ENCODE measurements around the gene CCDC88B. TPM values are rescaled to one million over a fixed set of nuclear protein-coding genes. Genes with fewer than 3 reads are reported as not detected.
A peak's percentile ranks its signal among the peaks of the same experiment; 100 is the strongest.

CCDC88B gene
- polyA plus RNA-seq, 1 donor, result 13.5 TPM

- no peak for DNase-seq
- Histone ChIP-seq H3K27ac (ENCODE audit: low read length) (no peak overlapping the region), H3K4me3 (ENCODE audit: low read length) (no peak overlapping the region), H3K9me3 (ENCODE audit: control insufficient read depth, low read depth, low read length) (no peaks in the 10 kb centered on the region), H3K4me1 (ENCODE audit: control insufficient read depth, insufficient read depth, low read length) (peaks cover 10% of the 10 kb centered on the region), H3K36me3 (ENCODE audit: control insufficient read depth, insufficient read depth, low read length) (no peaks in the 10 kb centered on the region), H3K27me3 (ENCODE audit: control insufficient read depth, insufficient read depth, low read length) (no peaks in the 10 kb centered on the region)
- no CpG with 5 or more reads among the region's 14 CpGs for WGBS (ENCODE audit: insufficient coverage, low lambda C conversion rate)
Measured at GRCh38 chr11:64348383-64349024, 8.5 kb downstream of the CCDC88B start.

- no peaks in the 10 kb centered on the region for H3K9me3 ChIP-seq (ENCODE audit: control insufficient read depth, low read depth, low read length)
- no peak for DNase-seq
- H3K27ac ChIP-seq (ENCODE audit: low read length), result no peak overlapping the region
- no peaks in the 10 kb centered on the region for H3K36me3 ChIP-seq (ENCODE audit: control insufficient read depth, insufficient read depth, low read length)
- H3K4me1 ChIP-seq (ENCODE audit: control insufficient read depth, insufficient read depth, low read length), result peaks cover 4% of the 10 kb centered on the region
- WGBS (ENCODE audit: insufficient coverage, low lambda C conversion rate), result no CpG with 5 or more reads among the region's 7 CpGs
- no peak overlapping the region for H3K4me3 ChIP-seq (ENCODE audit: low read length)
- H3K27me3 ChIP-seq (ENCODE audit: control insufficient read depth, insufficient read depth, low read length), result no peaks in the 10 kb centered on the region
Measured at GRCh38 chr11:64349025-64349387, 9.0 kb downstream of the CCDC88B start.

GRCh38 chr11:64349404-64349803 is 9.4 kb downstream of the CCDC88B start:
- Histone ChIP-seq H3K27me3 (ENCODE audit: control insufficient read depth, insufficient read depth, low read length) (no peaks in the 10 kb centered on the region), H3K4me1 (ENCODE audit: control insufficient read depth, insufficient read depth, low read length) (peaks cover under 1% of the 10 kb centered on the region), H3K4me3 (ENCODE audit: low read length) (no peak overlapping the region), H3K27ac (ENCODE audit: low read length) (no peak overlapping the region), H3K36me3 (ENCODE audit: control insufficient read depth, insufficient read depth, low read length) (no peaks in the 10 kb centered on the region), H3K9me3 (ENCODE audit: control insufficient read depth, low read depth, low read length) (no peaks in the 10 kb centered on the region)
- no CpG with 5 or more reads among the region's 11 CpGs for WGBS (ENCODE audit: insufficient coverage, low lambda C conversion rate)
- DNase-seq, result no peak

- WGBS (ENCODE audit: insufficient coverage, low lambda C conversion rate), result no CpG with 5 or more reads among the region's 18 CpGs
- H3K4me1 ChIP-seq (ENCODE audit: control insufficient read depth, insufficient read depth, low read length), result peaks cover 11% of the 10 kb centered on the region
- H3K27ac ChIP-seq (ENCODE audit: low read length), result no peak overlapping the region
- H3K9me3 ChIP-seq (ENCODE audit: control insufficient read depth, low read depth, low read length), result no peaks in the 10 kb centered on the region
- H3K27me3 ChIP-seq (ENCODE audit: control insufficient read depth, insufficient read depth, low read length), result no peaks in the 10 kb centered on the region
- H3K4me3 ChIP-seq (ENCODE audit: low read length), result no peak overlapping the region
- no peak for DNase-seq
- no peaks in the 10 kb centered on the region for H3K36me3 ChIP-seq (ENCODE audit: control insufficient read depth, insufficient read depth, low read length)
Measured at GRCh38 chr11:64351136-64351631, 11.2 kb downstream of the CCDC88B start.

- H3K4me3 ChIP-seq (ENCODE audit: low read length), result no peak overlapping the region
- no peak overlapping the region for H3K27ac ChIP-seq (ENCODE audit: low read length)
- H3K27me3 ChIP-seq (ENCODE audit: control insufficient read depth, insufficient read depth, low read length), result no peaks in the 10 kb centered on the region
- H3K36me3 ChIP-seq (ENCODE audit: control insufficient read depth, insufficient read depth, low read length), result no peaks in the 10 kb centered on the region
- no peak for DNase-seq
- peaks cover 16% of the 10 kb centered on the region for H3K4me1 ChIP-seq (ENCODE audit: control insufficient read depth, insufficient read depth, low read length)
- no peaks in the 10 kb centered on the region for H3K9me3 ChIP-seq (ENCODE audit: control insufficient read depth, low read depth, low read length)
- WGBS (ENCODE audit: insufficient coverage, low lambda C conversion rate), result no CpG with 5 or more reads among the region's 33 CpGs
Measured at GRCh38 chr11:64352099-64352994, 12.3 kb downstream of the CCDC88B start.

GRCh38 chr11:64352995-64353714 is 13.2 kb downstream of the CCDC88B start:
- DNase-seq, result no peak
- Histone ChIP-seq H3K36me3 (ENCODE audit: control insufficient read depth, insufficient read depth, low read length) (no peaks in the 10 kb centered on the region), H3K4me3 (ENCODE audit: low read length) (no peak overlapping the region), H3K9me3 (ENCODE audit: control insufficient read depth, low read depth, low read length) (no peaks in the 10 kb centered on the region), H3K27me3 (ENCODE audit: control insufficient read depth, insufficient read depth, low read length) (no peaks in the 10 kb centered on the region), H3K4me1 (ENCODE audit: control insufficient read depth, insufficient read depth, low read length) (peaks cover 24% of the 10 kb centered on the region), H3K27ac (ENCODE audit: low read length) (no peak overlapping the region)
- no CpG with 5 or more reads among the region's 34 CpGs for WGBS (ENCODE audit: insufficient coverage, low lambda C conversion rate)

GRCh38 chr11:64353715-64354506 is 13.9 kb downstream of the CCDC88B start:
- Histone ChIP-seq H3K4me3 (ENCODE audit: low read length) (no peak overlapping the region), H3K9me3 (ENCODE audit: control insufficient read depth, low read depth, low read length) (no peaks in the 10 kb centered on the region), H3K27me3 (ENCODE audit: control insufficient read depth, insufficient read depth, low read length) (no peaks in the 10 kb centered on the region), H3K27ac (ENCODE audit: low read length) (no peak overlapping the region), H3K4me1 (ENCODE audit: control insufficient read depth, insufficient read depth, low read length) (peaks cover 29% of the 10 kb centered on the region), H3K36me3 (ENCODE audit: control insufficient read depth, insufficient read depth, low read length) (no peaks in the 10 kb centered on the region)
- WGBS (ENCODE audit: insufficient coverage, low lambda C conversion rate), result no CpG with 5 or more reads among the region's 20 CpGs
- DNase-seq, result no peak

- no peak overlapping the region for H3K4me3 ChIP-seq (ENCODE audit: low read length)
- peak; percentile 84 to 90 for DNase-seq
- peaks cover 39% of the 10 kb centered on the region for H3K4me1 ChIP-seq (ENCODE audit: control insufficient read depth, insufficient read depth, low read length)
- no CpG with 5 or more reads among the region's 23 CpGs for WGBS (ENCODE audit: insufficient coverage, low lambda C conversion rate)
- H3K36me3 ChIP-seq (ENCODE audit: control insufficient read depth, insufficient read depth, low read length), result no peaks in the 10 kb centered on the region
- H3K27ac ChIP-seq (ENCODE audit: low read length), result peak overlapping the region; percentile 49
- no peaks in the 10 kb centered on the region for H3K27me3 ChIP-seq (ENCODE audit: control insufficient read depth, insufficient read depth, low read length)
- H3K9me3 ChIP-seq (ENCODE audit: control insufficient read depth, low read depth, low read length), result no peaks in the 10 kb centered on the region
Measured at GRCh38 chr11:64355078-64355940, 15.3 kb downstream of the CCDC88B start.
